Esophagus muscularis mucosa (tissue), 4 donors: ENCODE results near the gene PLPPR3.

Source experiments
- CTCF ChIP-seq, 3 experiments: fragments of 200-600 bp in 2 of 3; fragments of 450-650 bp in 1 of 3; sonication (generic) in 2 of 3; IDR thresholded peaks; one replicate each; pipeline ENCODE4 v1.5.1; 2017 to 2019; ENCODE audit warnings: antibody characterized with exemption in 3 of 3, mild to moderate bottlenecking in 2 of 3, moderate library complexity in 1 of 3
- EP300 ChIP-seq: sonication (generic); formaldehyde crosslinking; IDR thresholded peaks from one replicate; pipeline ENCODE4 v1.6.1; 2017; ENCODE audit warnings: antibody characterized with exemption
- POLR2A ChIP-seq: fragments of 450-650 bp; IDR thresholded peaks from one replicate; pipeline ENCODE4 v1.6.1; 2017; ENCODE audit warnings: antibody characterized with exemption, moderate library complexity, mild to moderate bottlenecking, low read depth
- POLR2AphosphoS5 ChIP-seq, 2 donors: sonication (generic); formaldehyde crosslinking; IDR thresholded peaks; one replicate each; pipeline ENCODE4 v1.6.1; 2017; ENCODE audit warnings: antibody characterized with exemption in 2 of 2

DNA sequence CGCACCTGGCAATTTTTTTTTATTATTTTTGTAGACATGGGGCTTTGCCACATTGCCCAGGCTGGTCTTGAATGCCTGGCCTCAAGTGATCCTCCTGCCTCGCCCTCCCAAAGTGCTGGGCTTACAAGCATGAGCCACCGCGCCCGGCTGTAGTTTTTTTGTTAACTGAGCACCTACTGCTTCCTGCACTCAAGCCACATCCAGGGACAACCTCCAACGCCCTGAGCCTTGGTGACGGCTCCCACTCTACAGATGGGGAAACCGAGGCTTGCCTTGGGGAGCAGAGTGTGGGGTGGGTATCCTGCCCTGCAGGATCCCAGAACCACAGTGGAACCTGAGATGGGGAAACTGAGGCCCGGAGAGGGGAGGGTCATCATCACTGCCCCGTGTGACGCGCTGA is 33.4 kb upstream of the PLPPR3 start:
- TF ChIP-seq POLR2A = no peak
- TF ChIP-seq EP300 = no peak
- TF ChIP-seq CTCF (IDR thresholded peaks at IDR 0.05) = no peak
- no peak for TF ChIP-seq POLR2AphosphoS5 (IDR thresholded peaks at IDR 0.05)
